HL-60 (cell line): ENCODE results near the gene JAK3.

ENCODE experiments used
- DNase-seq, 2 experiments: peaks; one replicate each; pipeline ENCODE4 v3.0.0-alpha.2; 2010 to 2020; ENCODE audit warnings: low read depth in 1 of 2, low spot score in 1 of 2
- H3K27ac ChIP-seq: fragments of 250-450 bp; sonication (Bioruptor Pico); replicated peaks from 2 replicates; pipeline ENCODE4 v1.5.1; 2020; ENCODE audit warnings: mild to moderate bottlenecking, moderate library complexity
- H3K27me3 ChIP-seq: fragments of 250-450 bp; sonication (Bioruptor Pico); 2 replicates; pipeline ENCODE4 v1.5.1; 2021; ENCODE audit warnings: mild to moderate bottlenecking, moderate library complexity; ENCODE audit not compliant: insufficient read depth, poor library complexity, severe bottlenecking
- H3K4me3 ChIP-seq: replicated peaks from 2 replicates; pipeline ENCODE4 v1.5.1; 2011; ENCODE audit warnings: mild to moderate bottlenecking, control low read depth, low read length; ENCODE audit not compliant: insufficient read depth
- GABPA ChIP-seq: IDR thresholded peaks from 2 replicates; pipeline ENCODE4 v1.6.1; 2012; ENCODE audit warnings: low read depth
- POLR2AphosphoS5 ChIP-seq: IDR thresholded peaks from 2 replicates; pipeline ENCODE4 v1.6.1; 2012; ENCODE audit warnings: low read depth
- SPI1 ChIP-seq: IDR thresholded peaks from 2 replicates; pipeline ENCODE4 v1.6.1; 2012; ENCODE audit warnings: low read depth, mild to moderate bottlenecking, borderline replicate concordance
- TF ChIP-seq, protein P1 (sequence below): IDR thresholded peaks from 2 replicates; pipeline ENCODE4 v1.6.1; 2012; ENCODE audit warnings: low read depth; ENCODE audit not compliant: insufficient replicate concordance
- TF ChIP-seq, protein P2 (sequence below): IDR thresholded peaks from one replicate; pipeline ENCODE4 v1.5.1; 2011; ENCODE audit warnings: low read length, control low read depth, inconsistent platforms; ENCODE audit not compliant: insufficient read depth

The JAK3 gene

DNA sequence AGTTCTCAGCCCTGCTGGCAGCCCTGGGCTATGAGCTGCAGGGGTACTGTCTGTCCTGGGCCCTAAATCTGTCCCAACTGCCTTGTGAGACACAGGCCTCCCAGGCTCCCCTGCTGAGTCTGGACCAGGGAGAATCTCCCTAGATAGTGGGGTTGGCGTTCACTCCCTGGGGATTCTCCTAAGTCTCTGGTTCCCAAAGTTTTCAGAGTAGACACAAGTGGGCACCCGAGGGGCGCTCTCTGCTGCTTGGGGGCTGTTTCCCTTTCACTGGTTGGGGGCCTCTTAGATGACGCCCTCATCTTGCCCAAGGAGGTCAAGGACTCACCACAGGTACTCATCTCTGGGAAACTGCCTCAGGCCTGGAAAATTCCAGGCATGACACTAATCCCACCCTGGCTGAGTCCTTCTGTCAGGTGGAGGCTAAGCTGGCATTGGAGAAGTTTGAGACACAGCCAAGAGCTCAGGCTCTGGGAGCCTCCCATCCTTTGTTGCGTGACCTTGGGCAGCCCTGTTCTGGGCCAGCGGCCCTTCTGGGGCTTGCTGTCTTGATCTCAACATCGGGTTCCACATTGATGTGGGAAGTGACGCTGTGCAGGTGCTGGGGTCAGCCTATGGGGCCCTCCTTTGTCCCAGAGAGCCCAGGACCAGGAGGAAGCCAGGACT is 15.9 kb upstream of the JAK3 start:
- no peak overlapping the region for H3K4me3 ChIP-seq
- H3K27me3 ChIP-seq, result no peaks in the 10 kb centered on the region
- DNase-seq, result no peak
- H3K27ac ChIP-seq, result no peak overlapping the region
- TF ChIP-seq, protein P1, sequence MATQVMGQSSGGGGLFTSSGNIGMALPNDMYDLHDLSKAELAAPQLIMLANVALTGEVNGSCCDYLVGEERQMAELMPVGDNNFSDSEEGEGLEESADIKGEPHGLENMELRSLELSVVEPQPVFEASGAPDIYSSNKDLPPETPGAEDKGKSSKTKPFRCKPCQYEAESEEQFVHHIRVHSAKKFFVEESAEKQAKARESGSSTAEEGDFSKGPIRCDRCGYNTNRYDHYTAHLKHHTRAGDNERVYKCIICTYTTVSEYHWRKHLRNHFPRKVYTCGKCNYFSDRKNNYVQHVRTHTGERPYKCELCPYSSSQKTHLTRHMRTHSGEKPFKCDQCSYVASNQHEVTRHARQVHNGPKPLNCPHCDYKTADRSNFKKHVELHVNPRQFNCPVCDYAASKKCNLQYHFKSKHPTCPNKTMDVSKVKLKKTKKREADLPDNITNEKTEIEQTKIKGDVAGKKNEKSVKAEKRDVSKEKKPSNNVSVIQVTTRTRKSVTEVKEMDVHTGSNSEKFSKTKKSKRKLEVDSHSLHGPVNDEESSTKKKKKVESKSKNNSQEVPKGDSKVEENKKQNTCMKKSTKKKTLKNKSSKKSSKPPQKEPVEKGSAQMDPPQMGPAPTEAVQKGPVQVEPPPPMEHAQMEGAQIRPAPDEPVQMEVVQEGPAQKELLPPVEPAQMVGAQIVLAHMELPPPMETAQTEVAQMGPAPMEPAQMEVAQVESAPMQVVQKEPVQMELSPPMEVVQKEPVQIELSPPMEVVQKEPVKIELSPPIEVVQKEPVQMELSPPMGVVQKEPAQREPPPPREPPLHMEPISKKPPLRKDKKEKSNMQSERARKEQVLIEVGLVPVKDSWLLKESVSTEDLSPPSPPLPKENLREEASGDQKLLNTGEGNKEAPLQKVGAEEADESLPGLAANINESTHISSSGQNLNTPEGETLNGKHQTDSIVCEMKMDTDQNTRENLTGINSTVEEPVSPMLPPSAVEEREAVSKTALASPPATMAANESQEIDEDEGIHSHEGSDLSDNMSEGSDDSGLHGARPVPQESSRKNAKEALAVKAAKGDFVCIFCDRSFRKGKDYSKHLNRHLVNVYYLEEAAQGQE, result no peak
- TF ChIP-seq SPI1, result no peak
- TF ChIP-seq POLR2AphosphoS5, result no peak
- no peak for TF ChIP-seq GABPA
- TF ChIP-seq, protein P2, sequence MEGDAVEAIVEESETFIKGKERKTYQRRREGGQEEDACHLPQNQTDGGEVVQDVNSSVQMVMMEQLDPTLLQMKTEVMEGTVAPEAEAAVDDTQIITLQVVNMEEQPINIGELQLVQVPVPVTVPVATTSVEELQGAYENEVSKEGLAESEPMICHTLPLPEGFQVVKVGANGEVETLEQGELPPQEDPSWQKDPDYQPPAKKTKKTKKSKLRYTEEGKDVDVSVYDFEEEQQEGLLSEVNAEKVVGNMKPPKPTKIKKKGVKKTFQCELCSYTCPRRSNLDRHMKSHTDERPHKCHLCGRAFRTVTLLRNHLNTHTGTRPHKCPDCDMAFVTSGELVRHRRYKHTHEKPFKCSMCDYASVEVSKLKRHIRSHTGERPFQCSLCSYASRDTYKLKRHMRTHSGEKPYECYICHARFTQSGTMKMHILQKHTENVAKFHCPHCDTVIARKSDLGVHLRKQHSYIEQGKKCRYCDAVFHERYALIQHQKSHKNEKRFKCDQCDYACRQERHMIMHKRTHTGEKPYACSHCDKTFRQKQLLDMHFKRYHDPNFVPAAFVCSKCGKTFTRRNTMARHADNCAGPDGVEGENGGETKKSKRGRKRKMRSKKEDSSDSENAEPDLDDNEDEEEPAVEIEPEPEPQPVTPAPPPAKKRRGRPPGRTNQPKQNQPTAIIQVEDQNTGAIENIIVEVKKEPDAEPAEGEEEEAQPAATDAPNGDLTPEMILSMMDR, result no peak

DNA sequence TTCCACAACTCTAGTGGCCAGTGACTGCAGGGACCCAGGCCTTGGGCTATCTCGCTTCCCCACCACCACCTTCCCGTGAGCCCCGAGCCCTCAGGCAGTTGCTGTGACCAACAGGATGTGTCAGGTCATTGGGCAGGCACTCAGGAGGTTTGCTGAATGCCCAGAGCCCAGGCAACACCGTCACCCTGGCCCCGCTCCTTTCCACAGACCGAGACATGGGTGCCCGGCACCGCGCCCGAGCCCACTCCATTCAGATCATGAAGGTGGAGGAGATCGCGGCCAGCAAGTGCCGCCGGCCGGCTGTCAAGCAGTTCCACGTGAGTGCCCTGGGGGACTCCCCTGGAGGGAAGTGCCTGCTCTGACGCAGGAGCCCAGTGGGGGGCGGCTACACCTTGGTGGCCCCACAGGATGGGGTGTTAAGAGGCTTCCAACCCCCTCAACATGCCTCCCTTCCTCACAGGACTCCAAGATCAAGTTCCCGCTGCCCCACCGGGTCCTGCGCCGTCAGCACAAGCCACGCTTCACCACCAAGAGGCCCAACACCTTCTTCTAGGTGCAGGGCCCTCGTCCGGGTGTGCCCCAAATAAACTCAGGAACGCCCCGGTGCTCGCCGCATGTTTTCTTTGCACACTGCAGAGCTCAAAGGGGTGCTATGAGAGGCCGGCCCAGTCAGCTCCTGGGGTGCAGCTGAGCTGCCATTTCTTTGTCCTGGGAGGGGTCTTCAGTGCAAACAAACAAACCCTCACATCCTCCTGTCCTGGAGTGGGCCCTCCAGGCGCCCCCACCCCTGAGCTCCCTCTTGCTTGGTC is 15.1 kb upstream of the JAK3 start:
- Histone ChIP-seq H3K27me3 (no peaks in the 10 kb centered on the region), H3K4me3 (no peak overlapping the region), H3K27ac (no peak overlapping the region)
- DNase-seq, result no peak
- TF ChIP-seq SPI1 (no peak), POLR2AphosphoS5 (no peak; the same call in 1 of the 2 replicates), GABPA (no peak)
- TF ChIP-seq, protein P2, result no peak
- TF ChIP-seq, protein P1, result no peak

DNA sequence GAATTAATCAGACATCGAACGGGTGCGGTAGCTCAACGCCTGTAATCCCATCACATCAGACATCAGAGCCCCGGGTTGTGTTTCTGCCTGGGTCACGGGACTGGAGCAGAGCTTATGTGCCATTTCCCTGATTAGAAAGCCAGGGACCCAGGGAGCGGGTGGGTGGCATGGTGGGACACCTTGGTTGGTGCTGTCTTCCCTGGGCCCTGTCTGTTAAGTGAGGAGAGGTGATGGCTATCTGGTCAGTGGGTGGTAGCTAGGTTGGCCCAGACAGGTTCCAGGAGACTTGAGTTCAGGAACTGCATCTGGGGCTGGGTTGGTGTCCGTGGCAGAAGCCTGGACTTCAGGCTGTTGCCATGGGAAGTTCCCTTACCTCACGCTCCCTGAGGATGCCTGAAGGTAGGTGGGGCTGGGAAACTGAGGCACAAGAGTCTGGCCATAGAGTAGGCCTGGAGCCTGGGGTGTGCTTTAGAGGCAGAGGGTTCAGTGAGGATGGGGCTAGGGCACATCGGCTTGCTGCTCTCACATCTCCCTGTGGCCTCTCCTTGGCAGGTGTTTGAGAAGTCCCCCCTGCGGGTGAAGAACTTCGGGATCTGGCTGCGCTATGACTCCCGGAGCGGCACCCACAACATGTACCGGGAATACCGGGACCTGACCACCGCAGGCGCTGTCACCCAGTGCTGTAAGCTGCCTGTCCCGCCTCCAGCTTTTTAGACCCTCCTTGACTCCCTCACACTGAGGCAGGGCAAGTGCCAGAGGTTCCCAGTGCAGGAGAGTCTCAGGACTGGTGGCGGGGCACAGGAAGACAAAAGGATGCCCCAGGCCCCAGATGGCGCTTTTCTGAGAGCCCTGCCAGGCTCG is 14.0 kb upstream of the JAK3 start:
- Histone ChIP-seq H3K27me3 (no peaks in the 10 kb centered on the region), H3K4me3 (peak overlapping the region; percentile 57), H3K27ac (peak overlapping the region; percentile 97)
- no peak for DNase-seq
- TF ChIP-seq POLR2AphosphoS5, result no peak; the same call in 1 of the 2 replicates
- TF ChIP-seq, protein P1, result no peak
- TF ChIP-seq SPI1, result no peak
- TF ChIP-seq, protein P2, result no peak
- no peak for TF ChIP-seq GABPA
